HEK293 (cell line): ENCODE data around the gene TMEM271.
"Not testable (repeated sequence)": the region's sequence is repeated elsewhere in the genome, so short reads cannot be mapped to it uniquely, and the experiment has no call there.

Experiments used
- GLIS1 ChIP-seq: fragments of 450-650 bp; formaldehyde crosslinking; IDR thresholded peaks from 2 replicates; pipeline ENCODE4 v1.5.1; 2016; ENCODE audit warnings: missing biosample characterization, missing genetic modification characterization
- ZNF10 ChIP-seq: fragments of 450-650 bp; formaldehyde crosslinking; IDR thresholded peaks from 2 replicates; pipeline ENCODE4 v1.5.1; 2017; ENCODE audit warnings: missing biosample characterization, missing genetic modification characterization
- ZNF18 ChIP-seq: fragments of 450-650 bp; formaldehyde crosslinking; IDR thresholded peaks from 2 replicates; pipeline ENCODE4 v1.5.1; 2016; ENCODE audit warnings: missing biosample characterization, missing genetic modification characterization
- ZNF184 ChIP-seq: fragments of 450-650 bp; IDR thresholded peaks from 2 replicates; pipeline ENCODE4 v1.5.1; 2018; ENCODE audit warnings: missing biosample characterization, mild to moderate bottlenecking, missing genetic modification characterization
- ZNF311 ChIP-seq: fragments of 450-650 bp; formaldehyde crosslinking; IDR thresholded peaks from 2 replicates; pipeline ENCODE4 v1.5.1; 2017; ENCODE audit warnings: missing biosample characterization, missing genetic modification characterization, borderline replicate concordance
- ZNF501 ChIP-seq: fragments of 450-650 bp; formaldehyde crosslinking; IDR thresholded peaks from 2 replicates; pipeline ENCODE4 v1.5.1; 2016; ENCODE audit warnings: missing biosample characterization, missing genetic modification characterization
- ZNF514 ChIP-seq: fragments of 450-650 bp; formaldehyde crosslinking; IDR thresholded peaks from 2 replicates; pipeline ENCODE4 v1.5.1; 2016; ENCODE audit warnings: missing biosample characterization, missing genetic modification characterization
- ZNF558 ChIP-seq: fragments of 450-650 bp; formaldehyde crosslinking; IDR thresholded peaks from 2 replicates; pipeline ENCODE4 v1.5.1; 2016; ENCODE audit warnings: missing biosample characterization, missing genetic modification characterization
- ZSCAN5A ChIP-seq: fragments of 450-650 bp; formaldehyde crosslinking; IDR thresholded peaks from 2 replicates; pipeline ENCODE4 v1.5.1; 2016; ENCODE audit warnings: missing biosample characterization, missing genetic modification characterization
- TF ChIP-seq, protein P1 (sequence below): fragments of 450-650 bp; formaldehyde crosslinking; IDR thresholded peaks from 2 replicates; pipeline ENCODE4 v1.5.1; 2016; ENCODE audit warnings: missing biosample characterization, missing genetic modification characterization
- TF ChIP-seq, protein P2 (sequence below): fragments of 450-650 bp; formaldehyde crosslinking; IDR thresholded peaks from 2 replicates; pipeline ENCODE4 v1.5.1; 2016; ENCODE audit warnings: missing biosample characterization, missing genetic modification characterization

GRCh38 chr4:592178-592577 lies 16.1 kb upstream of the TMEM271 start:
- not testable (repeated sequence) for TF ChIP-seq ZNF514 (tag by site-specific recombination); ZNF10 (tag by site-specific recombination); ZNF18 (tag by site-specific recombination); ZNF311 (tag by site-specific recombination); ZNF184 (tag by site-specific recombination); ZNF558 (tag by site-specific recombination); ZNF501; GLIS1 (tag by site-specific recombination); ZSCAN5A (tag by site-specific recombination)
- TF ChIP-seq, protein P1, sequence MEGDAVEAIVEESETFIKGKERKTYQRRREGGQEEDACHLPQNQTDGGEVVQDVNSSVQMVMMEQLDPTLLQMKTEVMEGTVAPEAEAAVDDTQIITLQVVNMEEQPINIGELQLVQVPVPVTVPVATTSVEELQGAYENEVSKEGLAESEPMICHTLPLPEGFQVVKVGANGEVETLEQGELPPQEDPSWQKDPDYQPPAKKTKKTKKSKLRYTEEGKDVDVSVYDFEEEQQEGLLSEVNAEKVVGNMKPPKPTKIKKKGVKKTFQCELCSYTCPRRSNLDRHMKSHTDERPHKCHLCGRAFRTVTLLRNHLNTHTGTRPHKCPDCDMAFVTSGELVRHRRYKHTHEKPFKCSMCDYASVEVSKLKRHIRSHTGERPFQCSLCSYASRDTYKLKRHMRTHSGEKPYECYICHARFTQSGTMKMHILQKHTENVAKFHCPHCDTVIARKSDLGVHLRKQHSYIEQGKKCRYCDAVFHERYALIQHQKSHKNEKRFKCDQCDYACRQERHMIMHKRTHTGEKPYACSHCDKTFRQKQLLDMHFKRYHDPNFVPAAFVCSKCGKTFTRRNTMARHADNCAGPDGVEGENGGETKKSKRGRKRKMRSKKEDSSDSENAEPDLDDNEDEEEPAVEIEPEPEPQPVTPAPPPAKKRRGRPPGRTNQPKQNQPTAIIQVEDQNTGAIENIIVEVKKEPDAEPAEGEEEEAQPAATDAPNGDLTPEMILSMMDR (tag by site-specific recombination): not testable (repeated sequence)
- TF ChIP-seq, protein P2, sequence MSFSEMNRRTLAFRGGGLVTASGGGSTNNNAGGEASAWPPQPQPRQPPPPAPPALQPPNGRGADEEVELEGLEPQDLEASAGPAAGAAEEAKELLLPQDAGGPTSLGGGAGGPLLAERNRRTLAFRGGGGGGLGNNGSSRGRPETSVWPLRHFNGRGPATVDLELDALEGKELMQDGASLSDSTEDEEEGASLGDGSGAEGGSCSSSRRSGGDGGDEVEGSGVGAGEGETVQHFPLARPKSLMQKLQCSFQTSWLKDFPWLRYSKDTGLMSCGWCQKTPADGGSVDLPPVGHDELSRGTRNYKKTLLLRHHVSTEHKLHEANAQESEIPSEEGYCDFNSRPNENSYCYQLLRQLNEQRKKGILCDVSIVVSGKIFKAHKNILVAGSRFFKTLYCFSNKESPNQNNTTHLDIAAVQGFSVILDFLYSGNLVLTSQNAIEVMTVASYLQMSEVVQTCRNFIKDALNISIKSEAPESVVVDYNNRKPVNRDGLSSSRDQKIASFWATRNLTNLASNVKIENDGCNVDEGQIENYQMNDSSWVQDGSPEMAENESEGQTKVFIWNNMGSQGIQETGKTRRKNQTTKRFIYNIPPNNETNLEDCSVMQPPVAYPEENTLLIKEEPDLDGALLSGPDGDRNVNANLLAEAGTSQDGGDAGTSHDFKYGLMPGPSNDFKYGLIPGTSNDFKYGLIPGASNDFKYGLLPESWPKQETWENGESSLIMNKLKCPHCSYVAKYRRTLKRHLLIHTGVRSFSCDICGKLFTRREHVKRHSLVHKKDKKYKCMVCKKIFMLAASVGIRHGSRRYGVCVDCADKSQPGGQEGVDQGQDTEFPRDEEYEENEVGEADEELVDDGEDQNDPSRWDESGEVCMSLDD: not testable (repeated sequence)
